Measurements from ENCODE around the gene SIRT2. TPM values are rescaled to one million over a fixed set of nuclear protein-coding genes. Genes with fewer than 3 reads are reported as not detected.
A peak's percentile ranks its signal among the peaks of the same experiment; 100 is the strongest.
"Not testable (repeated sequence)": the region's sequence is repeated elsewhere in the genome, so short reads cannot be mapped to it uniquely, and the experiment has no call there.

The SIRT2 gene
- total RNA-seq, 2 donors from 2014 or later: 63.3 to 92.1 TPM

DNA sequence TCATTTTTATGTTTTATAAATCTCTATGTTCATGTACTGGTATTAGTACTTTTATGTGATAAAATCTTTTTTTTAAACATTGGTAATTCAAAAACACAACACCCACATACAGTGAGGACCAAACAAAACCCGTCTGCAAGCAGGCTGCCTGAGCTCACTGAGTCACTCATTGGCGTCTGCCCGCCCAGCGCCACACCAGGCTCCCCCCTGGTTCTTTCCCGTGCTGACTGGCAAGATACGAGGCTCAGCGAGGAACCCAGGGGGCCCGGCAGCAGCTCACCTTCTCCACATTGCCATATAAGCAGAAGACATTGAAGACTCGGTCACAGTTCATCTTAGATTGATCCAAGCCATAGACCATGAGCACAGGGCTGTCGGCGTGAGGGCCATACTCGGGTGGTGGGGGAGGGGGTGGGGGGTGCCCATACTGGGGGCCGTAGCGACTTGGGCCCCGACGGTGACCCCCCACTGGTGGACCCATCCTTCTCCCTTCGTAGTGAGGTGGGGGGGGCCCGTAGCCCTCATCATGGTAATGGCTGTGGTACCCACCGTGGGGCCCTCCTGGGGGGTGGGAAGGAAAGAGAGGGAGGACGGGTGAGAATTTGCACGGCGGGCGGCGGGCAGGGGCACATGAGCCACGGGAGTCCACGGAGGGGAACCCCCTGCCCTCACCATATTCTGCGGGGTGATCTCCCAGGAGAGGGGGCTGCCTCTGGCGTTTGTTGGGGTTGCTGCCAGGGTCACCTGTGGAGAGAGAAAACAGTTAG is 59.4 kb downstream of the SIRT2 start:
- intact Hi-C loops (cut with DNase I): loop anchor here in 1 of 2 donors (10.0 kb wide), 1 partner anchor 195 kb away; the partner anchor contains the start of gene ACTN4
- DNase-seq (no peak), ATAC-seq (no peak)

DNA sequence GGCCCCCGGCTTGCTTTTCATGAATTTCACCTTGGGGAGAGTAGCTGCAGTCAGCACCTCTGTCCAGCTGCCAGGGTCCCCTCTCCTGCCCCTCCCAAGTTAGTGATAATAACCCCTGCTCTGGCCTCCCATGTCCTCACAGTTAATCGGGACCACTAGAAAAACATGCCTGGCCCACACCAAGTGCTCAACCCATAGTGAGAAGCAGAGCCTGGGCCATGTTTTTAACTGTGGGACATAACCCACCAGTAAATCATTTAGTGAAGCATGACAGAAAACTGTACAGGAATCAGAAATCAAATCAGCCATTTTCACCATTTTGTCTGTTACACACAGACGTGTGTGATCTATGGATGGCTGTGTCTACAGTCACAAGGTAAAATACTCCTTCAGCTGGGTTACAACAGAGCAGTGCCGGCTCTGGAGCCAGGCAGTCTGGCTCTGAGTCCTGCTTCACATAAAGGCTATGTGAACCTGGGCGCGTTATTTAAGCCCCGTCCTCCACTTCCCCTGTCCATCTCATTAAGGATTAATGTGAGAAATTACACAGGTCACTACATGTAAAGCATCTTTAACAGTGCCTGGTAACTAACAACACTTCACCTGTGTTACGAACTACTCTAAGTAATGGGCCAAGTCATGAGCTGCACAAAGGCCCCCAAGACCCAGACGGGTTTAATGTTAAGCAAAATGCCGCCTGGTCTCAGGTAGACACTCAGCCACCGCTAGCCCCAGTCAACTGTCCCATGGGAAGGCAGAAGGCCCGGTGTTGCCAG is 60.2 kb downstream of the SIRT2 start:
- ATAC-seq: no peak
- DNase-seq: no peak
- intact Hi-C loops (cut with DNase I): no loop called here

DNA sequence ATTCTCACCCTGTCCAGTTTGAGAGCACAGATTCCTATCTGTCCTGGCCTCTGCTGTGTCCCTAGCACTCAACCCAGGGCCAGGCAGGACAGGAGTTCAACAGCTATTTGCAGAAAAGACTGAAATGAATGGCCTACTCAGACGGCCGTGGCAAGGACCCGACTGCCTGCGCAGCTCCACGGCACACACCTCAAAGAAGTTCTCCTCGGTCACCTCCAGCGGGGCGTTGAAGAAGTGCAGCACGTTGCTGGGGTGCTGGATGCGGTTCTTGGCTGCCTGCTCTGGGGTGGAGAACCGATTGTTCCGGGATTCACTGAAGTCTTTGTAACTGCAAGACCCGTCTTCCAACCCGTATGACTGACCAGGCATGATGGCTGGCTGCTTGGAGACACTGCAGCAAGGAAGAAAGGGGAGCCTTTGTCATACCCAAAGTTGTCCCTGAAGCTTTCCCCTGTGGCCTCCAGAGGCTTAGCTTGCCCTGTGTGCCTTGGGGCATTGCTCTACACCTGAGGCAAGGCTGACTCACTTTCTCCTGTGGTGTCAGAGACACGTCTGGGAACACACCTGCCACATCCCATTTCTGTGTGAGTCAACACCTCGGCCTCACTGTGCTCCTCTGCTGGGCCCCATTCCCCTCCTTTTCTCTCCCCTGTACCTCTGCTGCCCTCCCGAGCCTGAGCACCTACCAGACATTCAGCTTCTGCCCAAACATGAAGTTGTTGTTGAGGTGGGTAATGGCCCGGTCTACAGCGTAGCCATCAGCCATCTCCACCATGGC is 61.0 kb downstream of the SIRT2 start:
- intact Hi-C loops (cut with DNase I): no loop called here
- DNase-seq (no peak), ATAC-seq (no peak)

DNA sequence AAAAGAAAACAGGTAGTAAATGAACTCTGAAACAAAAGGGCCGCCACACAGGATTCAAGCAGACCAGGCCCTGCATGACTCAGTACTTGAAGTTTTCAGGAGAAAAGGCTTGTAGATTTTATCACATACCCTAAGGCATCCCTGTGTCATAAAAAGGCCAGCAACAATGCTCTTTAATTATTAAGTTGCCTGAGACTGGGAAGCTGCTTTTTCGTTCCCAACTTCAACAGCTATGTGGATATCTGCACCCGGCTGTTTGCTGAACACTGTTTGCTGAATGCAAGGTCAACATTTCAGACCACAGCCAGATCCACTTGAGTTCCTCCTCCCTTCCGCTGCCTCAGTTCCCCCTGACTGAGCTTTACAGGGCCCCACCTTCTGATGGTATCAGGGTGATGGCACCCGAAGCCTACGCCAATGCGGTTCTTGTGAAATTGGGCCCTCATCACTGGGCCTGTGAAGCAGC is 61.7 kb downstream of the SIRT2 start:
- DNase-seq: no peak
- intact Hi-C loops (cut with DNase I): no loop called here
- ATAC-seq: no peak

DNA sequence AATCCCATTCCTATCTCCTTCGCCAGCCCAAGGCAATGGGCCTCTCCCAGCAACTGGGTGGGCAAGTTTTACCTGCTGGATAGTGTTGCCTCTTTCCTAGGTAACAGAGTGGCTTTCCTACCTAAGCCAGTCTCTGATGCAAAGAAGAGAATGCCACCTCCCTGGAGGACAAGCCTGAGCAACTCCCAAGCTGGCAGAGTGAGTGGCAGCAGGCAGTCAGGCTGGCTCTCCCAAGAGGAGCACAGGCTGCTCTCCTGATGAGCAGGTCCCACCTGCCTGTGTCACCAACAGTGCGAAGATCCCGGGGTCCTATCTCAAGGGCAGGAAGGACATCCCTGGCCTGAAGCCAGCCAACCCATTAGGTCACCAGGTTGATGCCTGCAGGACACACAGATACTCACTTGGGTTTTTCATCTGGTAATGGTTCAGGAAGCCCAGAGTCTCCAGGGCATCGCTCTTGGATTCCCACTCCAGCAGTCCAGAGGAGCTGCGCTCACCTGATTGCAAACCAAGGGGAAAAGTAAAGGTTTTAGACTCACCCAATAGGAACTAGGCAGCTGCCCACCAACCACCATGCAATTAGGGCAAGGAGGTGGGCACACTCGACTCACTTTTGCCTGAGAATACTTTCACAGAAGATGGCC is 62.3 kb downstream of the SIRT2 start:
- intact Hi-C loops (cut with DNase I): no loop called here
- DNase-seq (no peak), ATAC-seq (no peak)

DNA sequence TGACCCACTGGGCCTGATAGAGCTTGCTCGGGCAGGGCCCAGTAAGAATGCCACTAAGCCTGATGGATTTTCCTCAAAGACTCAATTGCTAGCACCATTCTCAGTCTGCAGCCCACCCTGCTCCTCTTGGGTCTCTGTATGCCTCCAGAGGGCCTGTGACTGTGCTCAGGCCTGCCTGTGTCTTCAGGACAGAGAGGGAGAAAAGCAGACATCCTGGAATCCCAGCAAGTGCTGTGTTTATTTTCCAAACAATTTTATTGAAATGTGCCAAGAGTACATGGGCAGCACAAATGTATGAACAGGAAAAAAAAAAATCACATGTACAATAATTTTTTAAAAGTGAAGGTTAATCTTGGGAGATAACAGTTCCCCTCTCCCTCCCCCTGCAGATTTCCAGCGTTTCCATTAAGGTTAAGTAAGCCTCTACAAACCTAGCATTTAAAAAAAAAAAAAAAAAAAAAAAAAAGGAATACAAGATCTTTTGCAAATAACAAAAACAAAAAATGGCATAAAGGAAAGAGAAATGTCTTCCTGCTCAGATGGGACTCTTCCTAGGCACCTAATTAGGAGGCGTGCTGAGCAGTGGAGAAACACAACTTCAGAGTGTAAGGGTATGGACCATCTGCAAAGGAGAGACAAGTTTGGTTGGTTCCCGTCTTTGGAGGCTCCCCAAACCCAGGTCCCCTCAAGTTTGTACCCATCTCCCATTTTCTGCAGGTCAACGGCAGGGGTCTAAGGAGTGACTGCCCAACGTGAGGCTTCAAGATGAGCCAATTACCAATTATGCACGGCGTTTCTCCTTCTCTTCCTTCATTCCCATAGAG is 63.0 kb downstream of the SIRT2 start:
- ATAC-seq (no peak), DNase-seq (no peak)
- intact Hi-C loops (cut with DNase I): no loop called here

DNA sequence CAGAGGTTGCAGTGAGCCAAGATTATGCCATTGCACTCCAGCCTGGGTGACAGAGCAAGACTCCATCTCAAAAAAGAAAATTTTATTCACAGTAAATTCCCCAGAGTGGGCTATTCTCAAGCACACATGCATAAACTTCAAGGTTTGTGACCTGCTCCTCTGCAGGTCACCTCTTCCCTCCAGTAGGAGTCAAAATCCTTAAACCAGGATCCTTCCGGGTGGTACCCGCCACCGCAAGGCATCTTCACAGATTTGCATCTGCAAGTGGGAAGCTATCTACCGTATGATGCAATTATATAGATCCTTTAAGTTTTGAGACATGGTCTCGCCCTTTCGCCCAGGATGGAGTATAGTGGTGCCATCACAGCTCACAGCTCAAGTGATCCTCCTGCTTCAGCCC is 64.8 kb downstream of the SIRT2 start:
- intact Hi-C loops (cut with DNase I): loop anchor here in 1 of 2 donors (2.0 to 5.0 kb wide), 2 partner anchors 14 to 187 kb away; partner anchors contain the start of genes ACTN4 and HNRNPL
- ATAC-seq (no peak), DNase-seq (no peak)

DNA sequence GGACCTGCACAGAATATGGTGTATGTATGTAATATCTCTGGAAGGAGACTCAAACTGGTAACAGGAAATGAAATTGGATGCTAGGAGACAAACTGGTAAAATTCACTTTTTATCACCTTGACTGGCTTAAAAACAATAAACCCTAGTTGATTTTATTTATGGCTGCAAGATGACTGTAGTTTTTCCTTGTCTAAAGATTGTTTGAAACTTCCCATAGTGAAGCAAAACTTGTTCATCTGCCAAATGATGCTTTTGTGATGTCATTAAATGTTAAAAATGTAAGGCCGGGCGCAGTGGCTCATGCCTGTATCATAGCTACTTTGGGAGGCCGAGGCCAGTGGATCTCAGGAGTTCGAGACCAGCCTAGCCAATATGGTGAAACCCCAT is 65.3 kb downstream of the SIRT2 start:
- intact Hi-C loops (cut with DNase I): loop anchor here in 1 of 2 donors (2.0 to 5.0 kb wide), 2 partner anchors 15 to 187 kb away; partner anchors contain the start of genes ACTN4 and HNRNPL
- no peak for ATAC-seq
- no peak for DNase-seq

DNA sequence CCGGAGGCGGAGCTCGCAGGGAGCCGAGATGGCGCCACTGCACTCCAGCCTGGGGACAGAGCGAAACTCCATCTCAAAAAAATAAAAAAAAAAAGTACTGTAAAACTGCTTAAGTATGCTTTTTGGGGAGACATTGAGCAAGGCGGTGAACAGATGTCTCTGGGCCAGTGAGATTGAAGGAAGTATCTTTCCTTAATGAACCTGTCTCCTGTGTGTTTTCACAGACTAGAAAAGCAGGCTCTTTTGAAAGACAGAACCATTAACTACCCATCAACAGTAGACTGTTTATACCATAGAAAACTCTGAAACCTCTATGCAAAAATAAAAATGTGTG is 66.4 kb downstream of the SIRT2 start:
- intact Hi-C loops (cut with DNase I): loop anchor here in 1 of 2 donors (5.0 kb wide), 1 partner anchor 186 kb away; the partner anchor contains the start of gene ACTN4
- no peak for DNase-seq
- ATAC-seq: no peak

DNA sequence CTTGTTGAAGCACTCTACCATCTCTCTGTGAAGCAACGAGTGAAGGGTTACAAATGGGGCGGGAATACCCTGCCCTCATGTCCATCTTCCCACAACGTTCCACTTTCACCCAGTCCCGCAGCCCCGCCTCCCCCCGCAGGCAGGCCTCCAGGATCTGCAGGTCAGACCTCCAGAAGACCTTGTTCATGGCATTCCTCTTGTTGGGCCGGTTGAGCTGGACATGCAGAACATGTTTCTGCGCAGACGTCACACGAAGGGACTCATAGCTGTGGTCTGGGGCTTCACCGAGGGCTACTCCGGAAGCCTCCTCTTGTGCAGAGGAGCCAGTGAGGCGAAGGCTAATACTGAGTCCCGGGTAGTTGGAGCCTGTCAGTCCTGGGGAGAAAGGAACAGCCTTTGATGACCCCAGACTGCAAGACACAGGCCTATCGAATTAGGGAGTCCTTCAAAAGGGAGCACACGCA is 68.2 kb downstream of the SIRT2 start:
- ATAC-seq: peak; percentile 51 to 60
- DNase-seq: peak; percentile 70
- intact Hi-C loops (cut with DNase I): loop anchor here in 1 of 2 donors (5.0 kb wide), 1 partner anchor 184 kb away; the partner anchor contains the start of gene ACTN4

DNA sequence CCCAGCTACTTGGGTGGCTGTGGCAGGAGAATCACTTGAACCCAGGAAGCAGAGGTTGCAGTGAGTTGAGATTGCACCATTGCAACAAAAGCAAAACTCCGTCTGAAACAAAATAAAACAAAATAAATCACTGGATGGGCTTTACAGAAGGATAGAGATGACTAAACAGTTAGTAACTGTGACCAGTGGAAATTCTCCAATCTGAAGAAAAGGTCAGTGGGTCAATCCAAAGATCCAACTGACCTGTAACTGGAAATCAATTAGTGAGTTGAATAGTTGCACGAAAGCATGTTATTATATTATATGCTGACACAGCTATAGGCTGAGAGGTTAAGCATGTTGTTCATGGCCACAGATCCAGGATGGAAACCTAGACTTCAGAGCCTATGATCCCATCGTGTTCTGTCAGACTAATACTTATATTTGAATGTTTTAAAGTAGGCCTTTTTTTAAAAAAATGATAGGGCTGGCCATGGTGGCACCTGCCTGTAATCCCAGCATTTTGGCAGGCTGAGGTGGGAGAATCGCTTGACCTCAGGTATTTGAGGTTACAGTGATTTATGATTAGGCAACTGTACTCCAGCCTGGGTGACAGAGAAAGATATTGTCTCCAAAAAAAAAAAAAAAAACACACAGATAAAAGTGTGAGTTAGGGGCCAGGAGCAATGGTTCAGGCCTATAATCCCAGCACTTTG is 69.2 kb downstream of the SIRT2 start:
- ATAC-seq: no peak
- intact Hi-C loops (cut with DNase I): loop anchor here in 1 of 2 donors (5.0 kb wide), 1 partner anchor 183 kb away; the partner anchor contains the start of gene ACTN4
- no peak for DNase-seq

DNA sequence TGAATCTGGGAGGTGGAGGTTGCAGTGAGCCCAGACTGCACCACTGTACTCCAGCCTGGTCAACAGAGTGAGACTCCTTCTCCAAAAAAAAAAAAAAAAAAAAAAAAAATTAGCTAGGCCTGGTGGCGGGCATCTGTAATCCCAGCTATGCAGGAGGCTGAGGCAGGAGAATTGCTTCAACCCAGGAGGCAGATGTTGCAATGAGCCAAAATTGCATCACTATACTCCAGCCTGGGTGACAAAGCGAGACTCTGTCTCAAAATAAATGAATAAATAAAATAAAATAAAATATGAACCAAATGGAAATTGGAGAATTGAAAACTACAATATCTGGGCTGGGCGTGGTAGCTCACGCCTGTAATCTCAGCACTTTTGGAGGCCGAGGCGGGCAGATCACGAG is 70.2 kb downstream of the SIRT2 start:
- DNase-seq; ATAC-seq; intact Hi-C loops (cut with DNase I): not testable (repeated sequence)

Other genes with a start within 250 kb of the SIRT2 start
- under 1 TPM; 0.77 to 0.81 TPM for gene CAPN12, start 155.1 kb downstream of the SIRT2 start, total RNA-seq
- not detected for gene LGALS7, start 126.1 kb downstream of the SIRT2 start, total RNA-seq
- not detected for gene LGALS7B, start 110.4 kb downstream of the SIRT2 start, total RNA-seq
- gene LGALS4, start 86.7 kb downstream of the SIRT2 start, total RNA-seq: 1 to 10 TPM in 1 of 2 donors, under 1 TPM in 1; 0.85 to 1.4 TPM
- 100 to 1,000 TPM; 449 to 630 TPM for gene ECH1, start 67.8 kb downstream of the SIRT2 start, total RNA-seq
- 100 to 1,000 TPM; 179 to 185 TPM for gene HNRNPL, start 49.6 kb downstream of the SIRT2 start, total RNA-seq
- 1 to 10 TPM; 4.4 to 7.6 TPM for gene RINL, start 21.3 kb downstream of the SIRT2 start, total RNA-seq
- 10 to 100 TPM; 17.9 to 23.0 TPM for gene NFKBIB, start 351 bp upstream of the SIRT2 start, total RNA-seq
- gene CCER2, start 12.6 kb upstream of the SIRT2 start, total RNA-seq: not detected
- gene SARS2, start 31.1 kb upstream of the SIRT2 start, total RNA-seq: 10 to 100 TPM in 1 of 2 donors, 1 to 10 TPM in 1; 9.5 to 17.7 TPM
- gene MRPS12, start 31.3 kb upstream of the SIRT2 start, total RNA-seq: 10 to 100 TPM; 56.2 to 69.0 TPM
- gene FBXO17, start 76.1 kb upstream of the SIRT2 start, total RNA-seq: 1 to 10 TPM; 7.2 to 7.8 TPM
- 10 to 100 TPM; 19.2 to 19.8 TPM for gene FBXO27, start 132.9 kb upstream of the SIRT2 start, total RNA-seq
- gene ACP7, start 184.8 kb upstream of the SIRT2 start, total RNA-seq: not detected
- 10 to 100 TPM; 15.8 to 17.2 TPM for gene PAK4, start 226.2 kb upstream of the SIRT2 start, total RNA-seq